ENCODE results near the gene ZNF225. TPM values are rescaled to one million over a fixed set of nuclear protein-coding genes. Genes with fewer than 3 reads are reported as not detected.
"Not testable (repeated sequence)": the region's sequence is repeated elsewhere in the genome, so short reads cannot be mapped to it uniquely, and the experiment has no call there.

ZNF225 gene
- total RNA-seq, 2 experiments from 2014 or later, result 2.5 to 2.9 TPM

DNA sequence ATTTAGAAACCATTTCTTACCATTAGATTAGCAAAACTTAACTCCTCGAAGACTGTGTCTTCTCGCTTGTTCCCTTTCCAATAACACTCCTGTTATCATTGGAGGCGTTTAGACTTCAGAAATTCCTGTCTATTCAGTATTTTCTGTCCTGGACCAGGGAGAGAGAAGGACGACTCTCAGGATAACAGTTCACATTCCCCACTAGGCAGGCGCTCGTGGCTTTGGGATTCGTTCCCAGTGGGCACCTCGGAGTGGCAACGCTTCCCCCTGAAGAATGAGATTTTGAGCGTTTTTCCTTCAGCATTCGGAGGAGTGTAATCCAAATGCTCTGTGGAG lies 429 bp upstream of the ZNF225 start:
- Mint-ChIP-seq H3K36me3 (peaks cover 30% of the 10 kb centered on the region), H3K27me3 (no peaks in the 10 kb centered on the region), H3K4me3 (peak overlapping the region; percentile 91), H3K27ac (peak overlapping the region; percentile 74), H3K4me1 (ENCODE audit: low read depth) (peaks cover 22% of the 10 kb centered on the region), H3K9me3 (peaks cover 41% of the 10 kb centered on the region)
- intact Hi-C loops (cut with micrococcal nuclease), result loop anchor here (1.0 to 5.0 kb wide), 8 partner anchors 18 to 192 kb away; partner anchors contain the start of genes ZNF155, ZNF224, ZNF227 and ZNF234
- no peak for DNase-seq
- CTCF ChIA-PET, result interaction anchor here (1.3 kb wide), 1 partner anchor 18 kb away, joined by 3 read pairs; the partner anchor contains the start of gene ZNF224
- POLR2A ChIA-PET, result no interaction called here

DNA sequence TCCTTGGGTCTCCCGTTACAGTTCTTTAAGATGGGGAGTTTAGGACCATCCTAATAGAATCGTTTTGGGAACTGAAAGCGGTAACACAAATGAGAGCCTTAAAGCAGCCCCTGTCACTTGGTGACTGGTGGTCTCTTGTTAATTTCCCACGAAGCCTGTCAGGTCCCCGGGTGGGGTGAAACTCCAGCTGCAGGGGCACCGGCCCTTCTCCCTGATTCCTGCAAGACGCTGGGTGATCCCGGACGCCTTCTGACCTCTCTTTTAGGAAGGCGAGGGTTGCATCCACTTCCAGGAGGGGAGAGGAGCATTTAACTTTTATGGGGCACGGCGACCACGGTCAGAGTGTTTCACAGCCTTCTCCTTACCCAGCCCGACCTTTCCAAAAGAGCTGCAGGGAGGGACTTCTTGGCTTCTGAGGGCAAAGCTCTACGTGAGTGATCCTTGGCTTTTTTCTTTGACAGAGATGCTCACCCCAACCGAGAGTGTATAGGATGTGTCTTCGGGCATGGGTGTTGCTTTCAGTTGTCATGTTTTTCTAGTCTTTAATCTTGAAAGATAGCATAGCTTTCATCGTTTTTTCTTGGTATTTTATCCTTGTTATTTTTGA lies 688 bp downstream of the ZNF225 start:
- H3K4me1 Mint-ChIP-seq (ENCODE audit: low read depth), result peaks cover 22% of the 10 kb centered on the region
- H3K36me3 Mint-ChIP-seq, result peaks cover 31% of the 10 kb centered on the region
- H3K4me3 Mint-ChIP-seq, result peak overlapping the region; percentile 91
- ChIA-PET POLR2A (interaction anchor here (0.5 to 1.3 kb wide), 3 partner anchors 27 to 213 kb away, joined by 3 read pairs; no protein-coding TSS in a partner anchor), CTCF (interaction anchor here (1.3 kb wide), 1 partner anchor 19 kb away, joined by 4 read pairs; no protein-coding TSS in a partner anchor)
- DNase-seq, result peak; percentile 12
- H3K27me3 Mint-ChIP-seq, result no peaks in the 10 kb centered on the region
- peaks cover 31% of the 10 kb centered on the region for H3K9me3 Mint-ChIP-seq
- intact Hi-C loops (cut with micrococcal nuclease), result loop anchor here (1.0 to 5.0 kb wide), 8 partner anchors 20 to 190 kb away; partner anchors contain the start of genes ZNF155, ZNF224, ZNF227 and ZNF234
- H3K27ac Mint-ChIP-seq, result peak overlapping the region; percentile 74

DNA sequence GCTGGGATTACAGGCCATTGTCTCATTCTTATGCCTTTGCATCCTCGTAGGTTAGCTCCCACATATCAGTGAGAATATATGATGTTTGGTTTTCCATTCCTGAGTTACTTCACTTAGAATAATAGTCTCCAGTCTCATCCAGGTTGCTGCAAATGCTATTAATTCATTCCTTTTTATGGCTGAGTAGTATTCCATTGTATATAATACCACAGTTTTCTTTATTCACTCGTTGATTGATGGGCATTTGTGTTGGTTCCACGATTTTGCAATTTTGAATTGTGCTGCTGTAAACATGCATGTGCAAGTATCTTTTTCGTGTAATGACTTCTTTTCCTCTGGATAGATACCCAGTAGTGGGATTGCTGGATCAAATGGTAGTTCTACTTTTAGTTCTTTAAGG lies 8.0 kb downstream of the ZNF225 start:
- H3K27ac Mint-ChIP-seq; H3K27me3 Mint-ChIP-seq; H3K4me3 Mint-ChIP-seq; POLR2A ChIA-PET; H3K4me1 Mint-ChIP-seq (ENCODE audit: low read depth); DNase-seq; intact Hi-C loops (cut with micrococcal nuclease); CTCF ChIA-PET: not testable (repeated sequence)
- Mint-ChIP-seq H3K9me3 (peaks cover 54% of the 10 kb centered on the region), H3K36me3 (peaks cover 85% of the 10 kb centered on the region)

DNA sequence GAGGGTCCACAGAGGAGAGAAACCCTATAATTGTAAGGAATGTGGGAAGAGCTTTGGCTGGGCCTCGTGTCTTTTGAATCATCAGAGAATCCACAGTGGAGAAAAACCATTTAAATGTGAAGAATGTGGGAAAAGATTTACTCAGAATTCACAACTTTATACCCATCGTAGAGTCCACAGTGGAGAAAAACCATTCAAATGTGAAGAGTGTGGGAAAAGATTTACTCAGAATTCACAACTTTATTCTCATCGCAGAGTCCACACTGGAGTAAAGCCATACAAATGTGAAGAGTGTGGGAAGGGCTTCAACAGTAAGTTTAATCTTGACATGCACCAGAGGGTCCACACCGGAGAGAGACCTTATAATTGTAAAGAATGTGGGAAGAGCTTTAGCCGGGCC lies 18.8 kb downstream of the ZNF225 start:
- intact Hi-C loops (cut with micrococcal nuclease), result no loop called here
- no peak overlapping the region for H3K4me3 Mint-ChIP-seq
- CTCF ChIA-PET, result no interaction called here
- H3K9me3 Mint-ChIP-seq, result peaks cover 43% of the 10 kb centered on the region
- no peak for DNase-seq
- no peaks in the 10 kb centered on the region for H3K4me1 Mint-ChIP-seq (ENCODE audit: low read depth)
- no peaks in the 10 kb centered on the region for H3K27me3 Mint-ChIP-seq
- POLR2A ChIA-PET, result no interaction called here
- H3K36me3 Mint-ChIP-seq, result peaks cover 45% of the 10 kb centered on the region
- H3K27ac Mint-ChIP-seq, result no peak overlapping the region

DNA sequence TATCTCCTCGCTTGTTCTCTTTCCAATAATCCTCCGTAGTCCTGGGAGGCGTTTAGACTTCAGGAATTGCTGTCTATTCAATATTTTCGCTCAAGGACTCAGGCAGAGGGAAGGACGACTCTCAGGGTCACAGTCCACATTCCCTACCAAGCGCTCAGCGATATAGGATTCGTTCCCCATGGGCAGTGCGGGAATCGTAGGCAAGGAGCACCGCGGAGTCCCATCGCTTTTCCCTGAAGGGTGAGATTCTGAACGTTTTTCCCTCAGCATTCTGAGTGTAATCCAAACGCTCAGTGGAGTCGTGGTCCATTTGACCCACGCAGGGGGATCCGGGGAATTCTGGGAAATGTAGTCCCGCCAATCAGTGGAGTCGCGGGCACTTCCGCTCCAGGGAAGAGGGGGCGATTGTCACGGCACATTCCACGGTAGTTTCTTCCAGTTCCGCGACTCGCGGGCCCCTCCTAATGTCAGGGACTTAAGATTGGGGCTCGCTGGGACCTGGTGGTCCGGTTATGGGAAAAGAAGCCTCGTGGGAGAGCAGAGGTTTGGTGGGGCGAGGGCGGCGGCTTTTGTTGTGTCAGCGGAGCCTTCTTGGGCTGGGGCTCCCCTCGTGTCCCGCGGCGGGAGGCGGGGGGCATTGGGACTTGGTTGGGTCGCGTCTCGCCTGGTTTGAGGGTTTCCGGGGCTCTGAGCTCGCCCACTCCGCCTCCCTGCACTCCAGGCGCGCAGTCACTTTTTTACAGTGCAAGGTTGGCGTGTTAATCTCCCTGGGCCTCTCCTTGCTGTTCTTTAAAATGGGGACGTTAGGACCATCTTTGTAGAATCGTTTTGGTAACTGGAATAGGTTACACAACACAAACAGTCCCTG lies 28.2 kb downstream of the ZNF225 start, which contains the start of gene ZNF234:
ZNF234 (plus strand) TSS at position 364 of the 868 bp plus-strand sequence. CDS start 3,079 bp downstream, outside the sequence.
- ChIA-PET CTCF (no interaction called here), POLR2A (interaction anchor here (1.0 to 1.3 kb wide), 2 partner anchors 23 to 27 kb away, joined by 3 read pairs; partner anchors contain the start of gene ZNF226)

DNA sequence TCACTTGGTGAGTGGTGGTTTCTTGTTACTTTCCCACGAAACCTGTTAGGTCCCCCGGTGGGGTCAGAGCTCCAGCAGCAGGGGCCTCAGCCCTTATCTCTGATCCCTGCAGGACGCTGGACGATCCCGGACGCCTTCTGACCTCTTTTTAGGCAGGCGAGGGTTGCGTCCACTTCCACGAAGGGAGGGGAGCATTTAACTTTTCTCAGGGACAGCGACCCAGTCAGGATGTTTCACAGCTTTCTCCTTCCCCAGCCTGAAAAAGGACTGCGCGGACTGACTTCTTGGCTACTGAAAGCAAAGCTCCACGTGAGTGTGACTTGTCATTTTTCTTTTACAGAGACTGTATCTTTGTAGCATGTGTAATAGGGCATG lies 28.8 kb downstream of the ZNF225 start:
- peaks cover 5% of the 10 kb centered on the region for H3K9me3 Mint-ChIP-seq
- H3K27ac Mint-ChIP-seq, result peak overlapping the region; percentile 83
- peak overlapping the region; percentile 91 for H3K4me3 Mint-ChIP-seq
- intact Hi-C loops (cut with micrococcal nuclease), result loop anchor here (1.0 kb wide), 1 partner anchor 23 kb away; the partner anchor contains the start of gene ZNF226
- ChIA-PET CTCF (no interaction called here), POLR2A (interaction anchor here (1.0 kb wide), 1 partner anchor 23 kb away, joined by 3 read pairs; the partner anchor contains the start of gene ZNF226)
- peaks cover 31% of the 10 kb centered on the region for H3K36me3 Mint-ChIP-seq
- DNase-seq, result peak; percentile 9
- peaks cover 15% of the 10 kb centered on the region for H3K4me1 Mint-ChIP-seq (ENCODE audit: low read depth)
- H3K27me3 Mint-ChIP-seq, result no peaks in the 10 kb centered on the region

More for the DNA sequence above, 28.2 kb downstream of the ZNF225 start, which contains the start of gene ZNF234:
- peak within 1 kb of the TSS; percentile 91 for H3K4me3 Mint-ChIP-seq
- DNase-seq, result peak; percentile 78
- H3K27ac Mint-ChIP-seq, result peak within 1 kb of the TSS; percentile 83
- peaks cover 15% of the 10 kb centered on the region for H3K4me1 Mint-ChIP-seq (ENCODE audit: low read depth)
- no peaks in the 10 kb centered on the region for H3K27me3 Mint-ChIP-seq
- H3K36me3 Mint-ChIP-seq, result peaks cover 28% of the 10 kb centered on the region
- peaks cover 5% of the 10 kb centered on the region for H3K9me3 Mint-ChIP-seq
- intact Hi-C loops (cut with micrococcal nuclease), result loop anchor here (1.0 to 2.0 kb wide), 4 partner anchors 24 to 139 kb away; partner anchors contain the start of genes ZNF225, ZNF226, ZNF227 and ZNF230

DNA sequence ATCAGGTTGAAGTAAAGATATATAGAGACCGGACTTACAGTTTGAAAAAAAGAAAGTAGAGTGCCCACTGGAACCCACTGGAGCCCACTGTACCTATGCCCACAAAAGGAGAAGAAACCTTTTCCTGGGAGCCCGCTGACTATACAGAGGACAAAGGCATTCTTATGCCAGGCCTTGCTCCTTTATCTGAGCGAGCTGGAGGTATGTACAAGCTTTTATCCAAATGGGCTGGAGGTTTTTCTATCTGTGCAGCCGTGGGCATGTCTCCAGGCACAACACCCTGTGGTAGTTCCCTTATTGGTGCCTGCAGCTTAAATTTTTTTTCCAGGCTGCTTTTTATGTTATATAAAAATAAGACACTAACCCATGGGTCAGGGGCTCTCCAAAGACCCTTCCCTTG lies 36.6 kb downstream of the ZNF225 start:
- ChIA-PET CTCF (no interaction called here), POLR2A (interaction anchor here (1.1 kb wide), 1 partner anchor 192 kb away, joined by 3 read pairs; no protein-coding TSS in a partner anchor)

DNA sequence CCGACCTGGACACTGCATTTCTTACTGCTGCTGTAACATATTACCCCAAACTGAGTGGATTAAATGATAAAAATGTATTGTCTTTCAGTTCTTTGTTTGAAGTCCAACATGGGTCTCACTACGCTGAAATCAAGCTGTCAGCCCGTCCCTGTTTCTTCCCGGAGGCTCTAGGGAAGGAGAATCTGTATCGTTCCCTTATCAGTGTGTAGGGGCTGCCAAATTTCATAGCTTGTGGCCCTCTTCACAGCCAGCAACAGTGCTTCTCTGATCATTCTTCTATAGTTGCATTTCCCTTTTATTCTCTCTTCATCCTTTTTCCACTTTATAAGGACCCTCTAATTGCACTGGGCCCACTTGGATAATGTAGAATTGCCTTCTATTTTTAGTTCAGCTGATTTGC lies 38.3 kb downstream of the ZNF225 start:
- H3K4me1 Mint-ChIP-seq (ENCODE audit: low read depth), result no peaks in the 10 kb centered on the region
- intact Hi-C loops (cut with micrococcal nuclease), result no loop called here
- ChIA-PET CTCF (no interaction called here), POLR2A (no interaction called here)
- peaks cover 80% of the 10 kb centered on the region for H3K36me3 Mint-ChIP-seq
- no peak overlapping the region for H3K27ac Mint-ChIP-seq
- no peak overlapping the region for H3K4me3 Mint-ChIP-seq
- no peaks in the 10 kb centered on the region for H3K27me3 Mint-ChIP-seq
- no peak for DNase-seq
- peaks cover 59% of the 10 kb centered on the region for H3K9me3 Mint-ChIP-seq

More for the DNA sequence above, 36.6 kb downstream of the ZNF225 start:
- Mint-ChIP-seq H3K4me1 (ENCODE audit: low read depth) (no peaks in the 10 kb centered on the region), H3K4me3 (no peak overlapping the region), H3K27ac (no peak overlapping the region), H3K9me3 (peaks cover 48% of the 10 kb centered on the region), H3K27me3 (no peaks in the 10 kb centered on the region), H3K36me3 (peaks cover 85% of the 10 kb centered on the region)
- intact Hi-C loops (cut with micrococcal nuclease), result no loop called here
- DNase-seq, result no peak

DNA sequence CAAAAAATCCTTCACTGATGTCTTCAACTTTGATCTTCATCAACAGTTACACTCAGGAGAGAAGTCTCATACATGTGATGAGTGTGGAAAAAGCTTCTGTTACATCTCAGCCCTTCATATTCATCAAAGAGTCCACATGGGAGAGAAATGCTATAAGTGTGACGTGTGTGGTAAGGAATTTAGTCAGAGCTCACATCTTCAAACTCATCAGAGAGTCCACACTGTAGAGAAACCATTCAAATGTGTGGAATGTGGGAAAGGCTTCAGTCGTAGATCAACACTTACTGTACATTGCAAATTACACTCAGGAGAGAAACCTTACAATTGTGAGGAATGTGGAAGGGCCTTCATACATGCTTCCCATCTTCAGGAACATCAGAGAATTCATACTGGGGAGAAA lies 43.3 kb downstream of the ZNF225 start:
- intact Hi-C loops (cut with micrococcal nuclease), result no loop called here
- DNase-seq, result no peak
- CTCF ChIA-PET, result no interaction called here
- H3K4me3 Mint-ChIP-seq, result no peak overlapping the region
- peaks cover 78% of the 10 kb centered on the region for H3K9me3 Mint-ChIP-seq
- POLR2A ChIA-PET, result interaction anchor here (0.6 kb wide), 1 partner anchor 56 kb away, joined by 3 read pairs; the partner anchor contains the start of gene ZNF227
- H3K4me1 Mint-ChIP-seq (ENCODE audit: low read depth), result no peaks in the 10 kb centered on the region
- no peaks in the 10 kb centered on the region for H3K27me3 Mint-ChIP-seq
- H3K36me3 Mint-ChIP-seq, result peaks cover 68% of the 10 kb centered on the region
- H3K27ac Mint-ChIP-seq, result no peak overlapping the region

DNA sequence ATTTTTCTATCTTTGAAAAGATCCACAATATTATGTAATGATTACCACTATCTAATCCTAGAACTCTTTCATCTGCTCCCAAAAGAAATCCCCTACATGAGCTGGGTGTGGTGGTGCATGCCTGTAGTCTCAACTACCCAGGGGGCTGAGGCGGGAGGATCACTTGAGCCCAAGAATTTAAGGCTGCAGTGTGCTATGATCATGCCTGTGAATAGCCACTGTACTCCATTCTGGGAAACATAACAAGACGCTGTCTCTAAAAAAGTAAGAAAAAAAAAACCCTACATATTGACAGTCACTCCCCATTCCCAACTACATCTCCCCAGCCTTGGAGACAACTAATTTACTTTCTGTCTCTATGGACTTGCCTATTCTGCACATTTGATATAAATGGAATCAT lies 50.6 kb downstream of the ZNF225 start:
- H3K4me1 Mint-ChIP-seq (ENCODE audit: low read depth), result peaks cover 24% of the 10 kb centered on the region
- peaks cover 67% of the 10 kb centered on the region for H3K9me3 Mint-ChIP-seq
- H3K36me3 Mint-ChIP-seq, result peaks cover 33% of the 10 kb centered on the region
- H3K27ac Mint-ChIP-seq, result no peak overlapping the region
- ChIA-PET POLR2A (no interaction called here), CTCF (no interaction called here)
- no peaks in the 10 kb centered on the region for H3K27me3 Mint-ChIP-seq
- no peak overlapping the region for H3K4me3 Mint-ChIP-seq
- intact Hi-C loops (cut with micrococcal nuclease), result loop anchor here (1.0 to 2.0 kb wide), 2 partner anchors 49 to 50 kb away; partner anchors contain the start of genes ZNF225 and ZNF227
- DNase-seq, result no peak

DNA sequence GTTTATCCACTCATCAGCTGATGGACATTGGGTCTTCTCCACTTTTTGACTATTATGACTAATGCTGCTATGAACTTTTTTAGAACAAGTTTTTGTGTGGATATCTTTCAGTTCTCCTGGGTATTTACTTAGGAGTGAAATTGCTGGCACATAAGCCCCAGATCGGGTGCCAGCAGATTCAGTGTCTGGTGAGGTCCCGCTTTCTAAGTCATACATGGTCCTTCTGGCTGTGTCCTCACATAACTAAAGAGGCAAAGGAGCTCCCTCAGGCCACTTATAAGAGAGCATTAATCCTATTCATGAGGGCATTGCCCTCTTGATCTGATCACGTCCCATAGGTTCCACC lies 51.1 kb downstream of the ZNF225 start:
- ChIA-PET CTCF (interaction anchor here (1.1 kb wide), 1 partner anchor 43 kb away, joined by 4 read pairs; no protein-coding TSS in a partner anchor), POLR2A (interaction anchor here (0.9 to 1.4 kb wide), 4 partner anchors 22 to 140 kb away, joined by 3 to 6 read pairs (median 4); partner anchors contain the start of genes ZNF227 and ZNF235)
- peak overlapping the region; percentile 97 for H3K4me3 Mint-ChIP-seq
- peaks cover 24% of the 10 kb centered on the region for H3K4me1 Mint-ChIP-seq (ENCODE audit: low read depth)
- H3K27me3 Mint-ChIP-seq, result no peaks in the 10 kb centered on the region
- no peak for DNase-seq
- peaks cover 35% of the 10 kb centered on the region for H3K36me3 Mint-ChIP-seq
- intact Hi-C loops (cut with micrococcal nuclease), result loop anchor here (1.0 to 2.0 kb wide), 2 partner anchors 49 to 51 kb away; partner anchors contain the start of genes ZNF225 and ZNF227
- H3K27ac Mint-ChIP-seq, result peak overlapping the region; percentile 97
- peaks cover 67% of the 10 kb centered on the region for H3K9me3 Mint-ChIP-seq
